Immature natural killer cell (primary cell): ENCODE data around the gene TMEM218. TPM values are rescaled to one million over a fixed set of nuclear protein-coding genes. Genes with fewer than 3 reads are reported as not detected.

Experiments
- DNase-seq, 3 donors: peaks; one replicate each; pipeline ENCODE4 v3.0.0; 2022; ENCODE audit warnings: mixed read lengths in 1 of 3
- H3K27ac Mint-ChIP-seq, 6 donors: one replicate each; pipeline ENCODE4 v1.8.0; 2020; ENCODE audit warnings: mixed read lengths in 6 of 6, mild to moderate bottlenecking in 5 of 6, inconsistent platforms in 4 of 6, moderate library complexity in 3 of 6
- H3K27me3 Mint-ChIP-seq, 3 donors: one replicate each; pipeline ENCODE4 v1.8.0; 2020 to 2021; ENCODE audit warnings: low read depth in 3 of 3, mild to moderate bottlenecking in 3 of 3, mixed read lengths in 3 of 3, moderate library complexity in 3 of 3, inconsistent platforms in 1 of 3
- H3K36me3 Mint-ChIP-seq, 3 donors: one replicate each; pipeline ENCODE4 v1.8.0; 2020; ENCODE audit warnings: mixed read lengths in 3 of 3, inconsistent platforms in 2 of 3, mild to moderate bottlenecking in 2 of 3
- H3K4me1 Mint-ChIP-seq, 2 donors: one replicate each; pipeline ENCODE4 v1.8.0; 2020; ENCODE audit warnings: inconsistent platforms in 2 of 2, mild to moderate bottlenecking in 2 of 2, mixed read lengths in 2 of 2, moderate library complexity in 1 of 2
- H3K4me3 Mint-ChIP-seq, 5 donors: one replicate each; pipeline ENCODE4 v1.8.0; 2020; ENCODE audit warnings: mild to moderate bottlenecking in 5 of 5, mixed read lengths in 5 of 5, inconsistent platforms in 3 of 5, moderate library complexity in 3 of 5
- H3K9me3 Mint-ChIP-seq, 6 donors: one replicate each; pipeline ENCODE4 v1.8.0; 2020; ENCODE audit warnings: mild to moderate bottlenecking in 6 of 6, mixed read lengths in 6 of 6, inconsistent platforms in 4 of 6, moderate library complexity in 3 of 6
- polyA plus RNA-seq, 3 donors: library from polyadenylated mRNA; unstranded; fragments of 300-500 nt; fragmentation: Illumina TruSeq; gene quantifications; one replicate each; pipeline ENCODE4 v1.2.3, GENCODE V29; 2021

Gene TMEM218
- polyA plus RNA-seq, 3 donors from 2014 or later, result 39.9 to 54.9 (median 46.6) TPM

GRCh38 chr11:125073616-125074483, 37.6 kb downstream of the TMEM218 start:
- H3K27ac Mint-ChIP-seq, result peak overlapping the region in 2 of 6 donors; percentile 40 to 42
- H3K4me1 Mint-ChIP-seq, result peaks cover 17 to 25% of the 10 kb centered on the region in 2 donors
- H3K27me3 Mint-ChIP-seq, result peaks cover 2 to 4% (median 4%) of the 10 kb centered on the region in 3 donors
- no peaks in the 10 kb centered on the region for H3K36me3 Mint-ChIP-seq
- H3K4me3 Mint-ChIP-seq, result peak overlapping the region in 1 of 5 donors; percentile 18
- no peaks in the 10 kb centered on the region for H3K9me3 Mint-ChIP-seq
- DNase-seq, result no peak

DNA sequence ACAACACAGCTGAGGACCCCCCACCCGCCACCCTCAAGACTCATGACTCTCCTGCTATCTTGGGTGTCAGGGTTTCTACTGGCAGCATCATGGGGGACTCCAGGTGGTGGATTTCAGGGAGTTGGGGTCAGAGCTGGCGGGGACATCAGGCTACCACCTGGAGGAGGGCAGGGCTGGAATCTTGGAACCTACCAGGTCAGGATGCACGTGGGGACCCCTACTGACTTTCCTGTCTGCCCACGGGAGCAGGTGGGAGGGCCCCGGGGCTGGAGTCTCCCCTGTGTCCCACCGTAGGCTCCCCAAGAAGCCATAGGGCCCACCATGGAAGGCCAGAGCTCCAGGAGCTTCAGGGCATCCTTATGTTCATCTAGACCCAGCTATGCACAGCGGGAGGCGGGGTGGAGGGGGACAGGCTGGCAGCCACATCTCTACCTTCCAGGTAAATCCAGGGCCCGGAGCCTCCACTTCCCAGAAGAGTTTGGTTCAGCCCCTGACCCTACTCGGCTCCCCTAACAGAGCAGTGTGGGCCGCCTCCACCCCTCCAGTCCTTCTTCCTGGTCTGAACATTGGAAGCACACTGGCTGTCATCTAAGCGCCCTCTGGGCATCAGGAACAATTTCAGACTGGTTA, 38.4 kb downstream of the TMEM218 start:
- Mint-ChIP-seq H3K4me1 (peaks cover 17 to 25% of the 10 kb centered on the region in 2 donors), H3K27ac (no peak overlapping the region), H3K4me3 (no peak overlapping the region), H3K27me3 (peaks cover 2 to 4% (median 2%) of the 10 kb centered on the region in 3 donors), H3K9me3 (no peaks in the 10 kb centered on the region), H3K36me3 (no peaks in the 10 kb centered on the region)
- DNase-seq, result no peak

GRCh38 chr11:125072218-125072960, 39.0 kb downstream of the TMEM218 start:
- Mint-ChIP-seq H3K4me3 (no peak overlapping the region), H3K4me1 (peaks cover 17 to 25% of the 10 kb centered on the region in 2 donors), H3K9me3 (no peaks in the 10 kb centered on the region), H3K27me3 (peaks cover 2 to 6% (median 2%) of the 10 kb centered on the region in 3 donors), H3K27ac (peak overlapping the region in 1 of 6 donors; percentile 39), H3K36me3 (no peaks in the 10 kb centered on the region)
- DNase-seq, result no peak

GRCh38 chr11:125071846-125072217, 39.6 kb downstream of the TMEM218 start:
- peaks cover 17 to 25% of the 10 kb centered on the region in 2 donors for H3K4me1 Mint-ChIP-seq
- no peaks in the 10 kb centered on the region for H3K36me3 Mint-ChIP-seq
- no peaks in the 10 kb centered on the region for H3K9me3 Mint-ChIP-seq
- peaks cover 0 to 6% (median 5%) of the 10 kb centered on the region in 3 donors for H3K27me3 Mint-ChIP-seq
- no peak overlapping the region for H3K27ac Mint-ChIP-seq
- no peak overlapping the region for H3K4me3 Mint-ChIP-seq
- DNase-seq, result no peak

DNA sequence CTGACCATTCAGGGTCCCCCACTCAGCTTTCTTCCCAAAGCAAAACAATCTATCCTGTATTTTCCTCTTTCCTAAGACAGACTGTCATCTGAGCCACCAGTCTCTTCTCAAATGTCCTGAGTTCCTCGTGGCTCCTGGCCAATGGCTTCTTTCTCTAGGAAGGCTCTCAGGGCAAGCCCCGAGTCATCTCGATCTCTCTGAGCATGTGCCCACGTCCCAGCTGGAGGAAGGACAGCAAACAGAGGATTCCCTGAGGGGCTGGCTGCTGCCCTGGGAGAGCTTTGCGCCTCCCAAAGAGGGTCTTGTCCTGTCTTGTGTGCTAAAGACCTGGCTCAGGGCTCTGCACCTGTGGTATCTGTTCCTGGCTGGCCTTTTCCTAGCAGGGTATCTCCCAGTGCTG, 40.0 kb downstream of the TMEM218 start:
- Mint-ChIP-seq H3K4me1 (peaks cover 17 to 25% of the 10 kb centered on the region in 2 donors), H3K27me3 (peaks cover under 1 to 6% (median 5%) of the 10 kb centered on the region in 3 donors), H3K27ac (peak overlapping the region in 5 of 6 donors; percentile 21 to 67 (median 48)), H3K36me3 (no peaks in the 10 kb centered on the region), H3K4me3 (peak overlapping the region in 1 of 5 donors; percentile 50), H3K9me3 (no peaks in the 10 kb centered on the region)
- DNase-seq, result no peak

GRCh38 chr11:125070699-125071254, 40.6 kb downstream of the TMEM218 start:
- H3K27me3 Mint-ChIP-seq, result peaks cover 1 to 5% (median 3%) of the 10 kb centered on the region in 3 donors
- H3K36me3 Mint-ChIP-seq, result no peaks in the 10 kb centered on the region
- peak in 2 of 3 donors; percentile 9 to 13 for DNase-seq
- peak overlapping the region in 2 of 5 donors; percentile 20 to 46 for H3K4me3 Mint-ChIP-seq
- H3K9me3 Mint-ChIP-seq, result no peaks in the 10 kb centered on the region
- peak overlapping the region; percentile 21 to 71 (median 55) for H3K27ac Mint-ChIP-seq
- H3K4me1 Mint-ChIP-seq, result peaks cover 17 to 25% of the 10 kb centered on the region in 2 donors

GRCh38 chr11:125069796-125070195, 41.6 kb downstream of the TMEM218 start:
- H3K27me3 Mint-ChIP-seq, result peaks cover 1 to 3% (median 2%) of the 10 kb centered on the region in 3 donors
- peaks cover 17 to 25% of the 10 kb centered on the region in 2 donors for H3K4me1 Mint-ChIP-seq
- H3K4me3 Mint-ChIP-seq, result no peak overlapping the region
- H3K36me3 Mint-ChIP-seq, result no peaks in the 10 kb centered on the region
- DNase-seq, result no peak
- H3K27ac Mint-ChIP-seq, result peak overlapping the region in 3 of 6 donors; percentile 12 to 67 (median 65)
- no peaks in the 10 kb centered on the region for H3K9me3 Mint-ChIP-seq

GRCh38 chr11:125069008-125069407, 42.4 kb downstream of the TMEM218 start:
- Mint-ChIP-seq H3K27ac (no peak overlapping the region), H3K36me3 (no peaks in the 10 kb centered on the region), H3K4me1 (peaks cover 23 to 27% of the 10 kb centered on the region in 2 donors), H3K27me3 (peaks cover 1 to 5% (median 3%) of the 10 kb centered on the region in 3 donors), H3K9me3 (no peaks in the 10 kb centered on the region), H3K4me3 (no peak overlapping the region)
- DNase-seq, result no peak

DNA sequence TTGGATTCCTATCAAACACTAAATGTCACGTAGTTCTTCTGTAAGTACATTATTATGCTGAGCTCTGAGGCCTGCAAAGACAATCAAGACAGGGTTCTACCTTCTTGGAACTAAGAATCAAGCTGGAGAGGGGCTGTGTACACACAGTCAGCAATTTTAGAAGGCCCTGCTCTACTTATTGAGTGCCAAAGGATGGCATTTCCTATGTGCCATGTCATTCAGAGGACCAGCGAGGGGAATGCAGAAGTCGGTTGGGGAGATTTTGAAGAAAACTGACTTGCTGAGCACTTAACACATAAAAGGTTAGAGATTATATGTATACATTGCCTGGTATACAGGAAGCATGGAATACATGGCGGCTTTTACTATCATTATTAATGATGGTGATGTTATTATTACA, 43.1 kb downstream of the TMEM218 start:
- no peaks in the 10 kb centered on the region for H3K9me3 Mint-ChIP-seq
- DNase-seq, result no peak
- peaks cover 27 to 32% of the 10 kb centered on the region in 2 donors for H3K4me1 Mint-ChIP-seq
- no peaks in the 10 kb centered on the region for H3K36me3 Mint-ChIP-seq
- H3K4me3 Mint-ChIP-seq, result no peak overlapping the region
- no peak overlapping the region for H3K27ac Mint-ChIP-seq
- peaks cover 1 to 5% (median 3%) of the 10 kb centered on the region in 3 donors for H3K27me3 Mint-ChIP-seq

DNA sequence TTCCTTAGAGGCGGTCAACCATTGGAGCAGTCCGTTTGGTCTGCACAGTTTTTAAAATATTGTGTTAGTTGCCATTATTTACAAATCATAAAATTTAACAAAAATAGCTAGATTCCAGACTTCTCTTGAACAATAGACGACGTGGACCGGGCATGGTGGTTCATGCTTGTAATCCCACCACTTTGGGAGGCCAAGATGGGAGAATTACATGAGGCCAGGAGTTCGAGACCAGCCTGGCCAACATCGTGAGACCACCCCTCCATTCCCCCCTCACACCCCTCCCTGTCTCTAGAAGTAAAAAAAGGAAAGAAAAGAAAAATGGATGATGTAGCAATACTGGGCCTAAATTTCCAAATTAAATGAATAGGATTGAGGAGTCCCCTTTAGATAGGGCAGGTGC, 47.4 kb downstream of the TMEM218 start:
- Mint-ChIP-seq H3K27me3 (peaks cover 1 to 11% (median 3%) of the 10 kb centered on the region in 3 donors), H3K27ac (peak overlapping the region in 3 of 6 donors; percentile 17 to 57 (median 40)), H3K4me1 (peaks cover 10 to 14% of the 10 kb centered on the region in 2 donors), H3K36me3 (no peaks in the 10 kb centered on the region), H3K9me3 (no peaks in the 10 kb centered on the region), H3K4me3 (peak overlapping the region; percentile 64 to 93 (median 72))
- DNase-seq, result no peak

GRCh38 chr11:125063429-125064043, 47.9 kb downstream of the TMEM218 start:
- Mint-ChIP-seq H3K27me3 (peaks cover 1 to 11% (median 3%) of the 10 kb centered on the region in 3 donors), H3K4me3 (peak overlapping the region; percentile 74 to 93 (median 93)), H3K36me3 (no peaks in the 10 kb centered on the region), H3K9me3 (no peaks in the 10 kb centered on the region), H3K27ac (peak overlapping the region in 3 of 6 donors; percentile 40 to 61 (median 40)), H3K4me1 (peaks cover 10 to 13% of the 10 kb centered on the region in 2 donors)
- DNase-seq, result peak in 2 of 3 donors; percentile 6 to 18

- Mint-ChIP-seq H3K4me1 (peaks cover 10 to 13% of the 10 kb centered on the region in 2 donors), H3K36me3 (no peaks in the 10 kb centered on the region), H3K27me3 (peaks cover 1 to 11% (median 3%) of the 10 kb centered on the region in 3 donors), H3K4me3 (peak within 1 kb of the TSS; percentile 87 to 94 (median 93)), H3K27ac (peak within 1 kb of the TSS; percentile 55 to 88 (median 85)), H3K9me3 (no peaks in the 10 kb centered on the region)
- DNase-seq, result peak; percentile 74 to 77 (median 75)
These were observed 48.4 kb downstream of the TMEM218 start, which contains the start of gene SLC37A2 for GRCh38 chr11:125062931-125063428. TSS of gene SLC37A2 (plus strand) at chr11:125063305. CDS start at chr11:125063368, 63 bp downstream.
